IMR-90 (cell line): ENCODE measurements around the gene CREBBP. TPM values are rescaled to one million over a fixed set of nuclear protein-coding genes. Genes with fewer than 3 reads are reported as not detected.

Experiments used
- ATAC-seq: fragments of 200-7000 bp; cut with Tn5 transposase; 2 replicates; pipeline ENCODE4 v1.9.1; 2020; ENCODE audit warnings: low read depth, mild to moderate bottlenecking, moderate library complexity
- BruUV-seq: library from RNA; stranded (reverse); fragments of 400-500 nt; replicated peaks from 2 replicates; lab custom pipeline; 2021; lab: Mats Ljungman, UMichigan
- CTCF ChIA-PET: fragments of 300-600 bp; formaldehyde crosslinking; extraction: SDS; loops from one replicate; lab custom pipeline; 2021; ENCODE audit warnings: antibody characterized with exemption; lab: Yijun Ruan, JAX
- POLR2A ChIA-PET: fragments of 300-600 bp; sonication (Branson Sonifier 250); formaldehyde crosslinking; loops from one replicate; lab custom pipeline; 2022; ENCODE audit warnings: antibody characterized with exemption; ENCODE audit not compliant: unreplicated experiment; lab: Charles Lee
- DNase-seq: peaks from one replicate; pipeline ENCODE4 v3.0.0; 2013
- H2AFZ ChIP-seq: replicated peaks from 2 replicates; pipeline ENCODE3; 2013; ENCODE audit warnings: low read length, mild to moderate bottlenecking; ENCODE audit not compliant: poor library complexity
- H2AK5ac ChIP-seq: 2 replicates; pipeline ENCODE4 v1.6.1; 2013; ENCODE audit warnings: low read depth, low read length, inconsistent platforms
- H2AK9ac ChIP-seq: replicated peaks from 2 replicates; pipeline ENCODE3; 2013; ENCODE audit warnings: mild to moderate bottlenecking, low read depth, low read length, moderate library complexity; ENCODE audit not compliant: poor library complexity
- H2BK120ac ChIP-seq: 2 replicates; pipeline ENCODE4 v1.6.1; 2013; ENCODE audit warnings: low read depth, low read length, inconsistent platforms
- H2BK15ac ChIP-seq: 3 replicates; pipeline ENCODE4 v1.6.1; 2013; ENCODE audit warnings: low read depth, low read length, inconsistent platforms
- H2BK20ac ChIP-seq: 2 replicates; pipeline ENCODE4 v1.6.1; 2013; ENCODE audit warnings: low read depth, mild to moderate bottlenecking, inconsistent platforms, low read length, moderate library complexity
- H2BK5ac ChIP-seq: 2 replicates; pipeline ENCODE4 v1.6.1; 2013; ENCODE audit warnings: mild to moderate bottlenecking, low read depth, low read length, inconsistent platforms; ENCODE audit not compliant: poor library complexity, severe bottlenecking
- H3K14ac ChIP-seq: replicated peaks from 2 replicates; pipeline ENCODE4 v1.6.1; 2013; ENCODE audit warnings: low read depth, low read length, inconsistent platforms
- H3K18ac ChIP-seq: 2 replicates; pipeline ENCODE4 v1.6.1; 2013; ENCODE audit warnings: low read depth, low read length, control low read depth
- H3K23ac ChIP-seq: 2 replicates; pipeline ENCODE4 v1.6.1; 2013; ENCODE audit warnings: low read depth, low read length, inconsistent platforms
- H3K27ac ChIP-seq: 2 replicates; pipeline ENCODE4 v1.5.1; 2013; ENCODE audit warnings: mild to moderate bottlenecking, control low read depth, low read length; ENCODE audit not compliant: insufficient read depth
- H3K27me3 ChIP-seq: 2 replicates; pipeline ENCODE4 v1.6.1; 2013; ENCODE audit warnings: low read length; ENCODE audit not compliant: control insufficient read depth, insufficient read depth
- H3K36me3 ChIP-seq: 2 replicates; pipeline ENCODE4 v1.6.1; 2013; ENCODE audit warnings: low read length, mixed read lengths; ENCODE audit not compliant: control insufficient read depth, insufficient read depth
- H3K4ac ChIP-seq: 2 replicates; pipeline ENCODE4 v1.6.1; 2013; ENCODE audit warnings: low read depth, low read length, inconsistent platforms
- H3K4me1 ChIP-seq: 2 replicates; pipeline ENCODE4 v1.6.1; 2013; ENCODE audit warnings: low read length, mixed read lengths; ENCODE audit not compliant: control insufficient read depth, insufficient read depth
- H3K4me2 ChIP-seq: 2 replicates; pipeline ENCODE4 v1.6.1; 2013; ENCODE audit warnings: low read depth, mild to moderate bottlenecking, control low read depth, low read length, moderate library complexity
- H3K4me3 ChIP-seq: 2 replicates; pipeline ENCODE4 v1.5.1; 2013; ENCODE audit warnings: low read depth, mild to moderate bottlenecking, control low read depth, low read length, moderate library complexity; ENCODE audit not compliant: insufficient read depth
- H3K56ac ChIP-seq: 2 replicates; pipeline ENCODE4 v1.6.1; 2013; ENCODE audit warnings: low read length, inconsistent platforms; ENCODE audit not compliant: insufficient read depth; ENCODE audit errors: extremely low read depth
- H3K79me1 ChIP-seq, 2 experiments: 2 replicates each; pipeline ENCODE4 v1.6.1; 2013; ENCODE audit warnings: low read length in 2 of 2, inconsistent platforms in 1 of 2, low read depth in 1 of 2
- H3K9ac ChIP-seq: 2 replicates; pipeline ENCODE4 v1.6.1; 2013; ENCODE audit warnings: low read depth, low read length, control low read depth
- H3K9me1 ChIP-seq: 2 replicates; pipeline ENCODE4 v1.6.1; 2013; ENCODE audit warnings: low read length, inconsistent platforms; ENCODE audit not compliant: insufficient read depth
- H3K9me3 ChIP-seq: 2 replicates; pipeline ENCODE4 v1.6.1; 2013; ENCODE audit warnings: low read length; ENCODE audit not compliant: control insufficient read depth, insufficient read depth
- H4K20me1 ChIP-seq: 2 replicates; pipeline ENCODE4 v1.6.1; 2013; ENCODE audit warnings: low read length, inconsistent platforms; ENCODE audit not compliant: insufficient read depth
- H4K5ac ChIP-seq: 2 replicates; pipeline ENCODE4 v1.6.1; 2013; ENCODE audit warnings: mild to moderate bottlenecking, low read depth, low read length, control low read depth
- H4K8ac ChIP-seq, 2 experiments: 2 replicates each; pipeline ENCODE4 v1.6.1; 2013; ENCODE audit warnings: low read depth in 2 of 2, low read length in 2 of 2, control low read depth in 1 of 2, inconsistent platforms in 1 of 2
- H4K91ac ChIP-seq: 2 replicates; pipeline ENCODE4 v1.6.1; 2013; ENCODE audit warnings: low read depth, low read length, inconsistent platforms; ENCODE audit not compliant: insufficient read depth
- BHLHE40 ChIP-seq: fragments of 150-350 bp; IDR thresholded peaks from 2 replicates; pipeline ENCODE4 v1.6.1; 2016; ENCODE audit warnings: mild to moderate bottlenecking, low read depth, low read length
- CEBPB ChIP-seq: IDR thresholded peaks from 2 replicates; pipeline ENCODE4 v1.6.1; 2012; ENCODE audit warnings: low read depth, low read length, improper control_type of control experiment
- CHD1 ChIP-seq: IDR thresholded peaks from 2 replicates; pipeline ENCODE4 v1.6.1; 2012; ENCODE audit warnings: low read depth, low read length, improper control_type of control experiment
- CTCF ChIP-seq: conservative IDR thresholded peaks from 2 replicates; pipeline ENCODE4 v1.5.1; 2012; ENCODE audit warnings: mild to moderate bottlenecking, low read depth, low read length, improper control_type of control experiment
- ELK1 ChIP-seq: fragments of 150-350 bp; IDR thresholded peaks from 2 replicates; pipeline ENCODE4 v1.6.1; 2016; ENCODE audit warnings: low read depth, mild to moderate bottlenecking, low read length, moderate library complexity, borderline replicate concordance
- FOS ChIP-seq: fragments of 150-350 bp; IDR thresholded peaks from 2 replicates; pipeline ENCODE4 v1.6.1; 2016; ENCODE audit warnings: low read depth, low read length
- MAFK ChIP-seq: IDR thresholded peaks from 2 replicates; pipeline ENCODE4 v1.6.1; 2012; ENCODE audit warnings: low read depth, low read length, improper control_type of control experiment
- MAZ ChIP-seq: IDR thresholded peaks from 2 replicates; pipeline ENCODE4 v1.6.1; 2012; ENCODE audit warnings: low read depth, mild to moderate bottlenecking, low read length, improper control_type of control experiment, moderate library complexity, borderline replicate concordance
- MXI1 ChIP-seq: IDR thresholded peaks from 2 replicates; pipeline ENCODE4 v1.6.1; 2012; ENCODE audit warnings: low read depth, mild to moderate bottlenecking, low read length, moderate library complexity, borderline replicate concordance
- NFE2L2 ChIP-seq: fragments of 150-350 bp; IDR thresholded peaks from 2 replicates; pipeline ENCODE4 v1.6.1; 2016; ENCODE audit warnings: low read depth, mild to moderate bottlenecking, low read length
- POLR2A ChIP-seq: IDR thresholded peaks from 2 replicates; pipeline ENCODE4 v1.6.1; 2012; ENCODE audit warnings: mild to moderate bottlenecking, low read depth, low read length
- RAD21 ChIP-seq: IDR thresholded peaks from 2 replicates; pipeline ENCODE4 v1.6.1; 2012; ENCODE audit warnings: low read length, improper control_type of control experiment
- RCOR1 ChIP-seq: IDR thresholded peaks from 2 replicates; pipeline ENCODE4 v1.6.1; 2012; ENCODE audit warnings: mild to moderate bottlenecking, low read length, improper control_type of control experiment; ENCODE audit not compliant: insufficient replicate concordance
- RFX5 ChIP-seq: IDR thresholded peaks from 2 replicates; pipeline ENCODE4 v1.8.0; 2012; ENCODE audit warnings: low read depth, mild to moderate bottlenecking, low read length, moderate library complexity
- SMC3 ChIP-seq: fragments of 150-350 bp; IDR thresholded peaks from 2 replicates; pipeline ENCODE4 v1.6.1; 2016; ENCODE audit warnings: low read depth, mild to moderate bottlenecking, antibody characterized with exemption, low read length, moderate library complexity
- USF2 ChIP-seq: fragments of 150-350 bp; IDR thresholded peaks from 2 replicates; pipeline ENCODE4 v1.6.1; 2017; ENCODE audit warnings: mild to moderate bottlenecking, antibody characterized with exemption, low read length, low read depth
- WGBS, 2 experiments: methylation state at CpG; one replicate each; pipeline versions ENCODE4 v1.1.5 to v1.1.7; 2013; ENCODE audit warnings: missing lambda C conversion rate in 2 of 2; ENCODE audit not compliant: insufficient read length in 1 of 2; ENCODE audit errors: extremely low coverage in 2 of 2; 5-methylcytosine and 5-hydroxymethylcytosine counted together
- dilution Hi-C: fragments of 300-500 bp; cut with HindIII; formaldehyde crosslinking; loops from one replicate; pipeline ENCODE4 v1.14.3; 2018; ENCODE audit warnings: low sequenced_read_pairs; ENCODE audit not compliant: unreplicated experiment
- in situ Hi-C: fragments of 300-500 bp; cut with MboI; formaldehyde crosslinking; loops from 3 replicates; pipeline ENCODE4 v1.14.3; 2019; ENCODE audit warnings: low sequenced_read_pairs, inconsistent platforms, mixed read lengths
- intact Hi-C: fragments of 100-400 bp; cut with micrococcal nuclease; formaldehyde crosslinking; loops from 2 replicates; pipeline ENCODE4 v1.10.0; 2022
- polyA plus RNA-seq, 3 experiments: library from polyadenylated mRNA; depleted of rRNA; stranded (reverse); fragments of >200 nt; gene quantifications; 2 replicates each; pipeline ENCODE4 v1.2.3, GENCODE V29; 2012; ENCODE audit warnings: low replicate concordance in 1 of 3
- total RNA-seq: library from RNA; depleted of rRNA; stranded (reverse); fragments of >200 nt; gene quantifications from 2 replicates; pipeline ENCODE4 v1.2.3, GENCODE V29; 2012

Gene CREBBP
- total and polyA plus RNA-seq, 2 of the 4 experiments (the other 2 are of a cell fraction), result 7.3 to 12.5 TPM

- Histone ChIP-seq H4K20me1 (peaks cover 38% of the 10 kb centered on the region), H2BK5ac (no peak overlapping the region), H2BK15ac (no peak overlapping the region), H3K4ac (no peak overlapping the region), H3K9me3 (no peaks in the 10 kb centered on the region), H2AK9ac (no peak overlapping the region), H4K5ac (no peak overlapping the region), H3K4me2 (no peak overlapping the region), H2AK5ac (no peak overlapping the region), H3K79me1 (peaks cover 29 to 71% of the 10 kb centered on the region in 2 experiments; a peak in 3 of 4 replicates), H3K23ac (no peak overlapping the region), H3K36me3 (peaks cover 61% of the 10 kb centered on the region), H4K91ac (no peak overlapping the region), H3K56ac (no peak overlapping the region), H3K27ac (no peak overlapping the region), H3K9me1 (peaks cover 18% of the 10 kb centered on the region), H2BK20ac (no peak overlapping the region), H3K27me3 (no peaks in the 10 kb centered on the region), H3K9ac (no peak overlapping the region), H3K14ac (no peak overlapping the region), H2AFZ (no peak overlapping the region), H3K18ac (no peak overlapping the region), H2BK120ac (no peak overlapping the region), H3K4me3 (no peak overlapping the region), H4K8ac (no peak overlapping the region), H3K4me1 (peaks cover 5% of the 10 kb centered on the region)
- no peak for TF ChIP-seq FOS
- no peak for TF ChIP-seq NFE2L2
- no peak for TF ChIP-seq USF2
- TF ChIP-seq CEBPB, result no peak
- no peak for TF ChIP-seq POLR2A
- no peak for TF ChIP-seq RCOR1
- TF ChIP-seq MXI1, result no peak
- no peak for TF ChIP-seq RFX5
- TF ChIP-seq MAFK, result no peak
- TF ChIP-seq BHLHE40, result no peak
- TF ChIP-seq ELK1, result no peak
- no peak for TF ChIP-seq RAD21
- TF ChIP-seq SMC3, result no peak
- no peak for TF ChIP-seq MAZ
- no peak for TF ChIP-seq CHD1
- no peak for TF ChIP-seq CTCF
- in situ Hi-C loops (no loop called here), intact Hi-C loops (loop anchor here (5.0 kb wide), 1 partner anchor 107 kb away; no protein-coding TSS in a partner anchor), dilution Hi-C loops (no loop called here)
- ChIA-PET CTCF (no interaction called here), POLR2A (no interaction called here)
- ATAC-seq, result no peak
- 100% methylated on average over 4 of the region's 13 CpGs; no CpG with 5 or more reads in 1 of the 2 experiments for WGBS, 2 experiments
- no TSS peak for BruUV-seq
- DNase-seq, result no peak
Measured at GRCh38 chr16:3769942-3770341, 110.6 kb downstream of the CREBBP start.
